ENCODE results near the gene SIRT4.
A peak's percentile ranks its signal among the peaks of the same experiment; 100 is the strongest.

SIRT4 gene

DNA sequence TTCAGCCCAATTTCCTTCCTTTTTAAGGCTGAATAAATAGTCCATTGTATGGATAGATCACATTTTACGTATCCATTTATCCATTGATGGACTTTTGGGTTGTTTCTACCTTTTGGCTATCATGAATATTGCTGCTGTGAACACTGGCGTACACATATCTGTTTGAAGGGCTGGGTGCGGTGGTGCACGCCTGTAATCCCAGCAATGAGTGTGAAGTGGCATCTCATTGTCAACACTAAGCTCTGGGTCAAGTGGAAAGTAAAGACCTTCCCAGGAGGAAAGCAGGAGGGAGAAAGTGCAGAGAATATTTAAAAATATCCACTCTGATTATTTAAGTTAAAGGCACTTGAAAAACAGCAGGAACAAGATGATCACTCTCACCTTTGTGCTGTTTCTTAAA is 37.1 kb downstream of the SIRT4 start:
- no peak for ATAC-seq

DNA sequence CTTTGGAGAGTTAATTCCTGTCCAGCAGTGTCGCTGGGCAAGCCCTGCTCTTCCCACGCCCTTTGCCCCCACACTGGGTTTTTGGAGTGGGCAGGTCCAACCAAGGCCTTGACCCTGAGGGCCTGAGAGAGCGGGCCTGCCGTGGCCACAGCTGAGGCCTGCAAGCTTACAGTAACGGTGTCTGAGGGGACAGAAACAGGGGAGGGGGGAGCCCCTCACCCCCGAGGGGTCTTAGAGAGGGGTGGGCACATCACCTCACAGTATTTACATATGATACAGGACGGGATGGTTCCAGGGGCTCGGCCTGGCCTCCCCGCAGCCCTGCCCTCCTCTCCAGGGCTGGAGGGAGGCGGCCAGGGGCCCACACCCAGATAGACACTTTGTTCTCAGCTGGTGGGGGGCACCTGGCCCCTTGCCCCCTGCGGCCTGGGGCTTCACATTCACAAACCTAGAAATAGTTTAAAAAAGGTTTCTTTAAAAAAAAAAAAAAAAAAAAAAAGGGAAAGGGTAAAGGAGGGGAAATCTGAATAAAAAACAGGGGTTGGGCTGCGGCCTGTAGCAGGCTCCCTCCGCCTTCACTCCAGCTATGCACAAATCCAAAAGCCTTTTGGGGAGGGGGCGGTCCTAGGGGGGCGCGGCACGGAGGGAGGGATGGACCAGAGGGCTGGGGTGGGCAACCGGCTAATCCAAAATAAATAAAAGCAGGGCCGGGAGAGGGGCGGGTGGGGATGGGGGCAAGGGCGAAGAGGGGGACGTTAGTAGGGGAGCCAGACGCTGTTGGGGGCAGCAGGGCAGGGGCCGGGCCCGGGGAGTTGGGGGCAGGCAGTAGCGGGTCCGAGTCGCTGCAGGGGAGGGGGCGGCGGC is 40.3 kb downstream of the SIRT4 start:
- no peak for ATAC-seq

GRCh38 chr12:120343039-120343537 is 41.0 kb downstream of the SIRT4 start:
- no peak for ATAC-seq

GRCh38 chr12:120343692-120344091 is 41.6 kb downstream of the SIRT4 start:
- no peak for ATAC-seq

GRCh38 chr12:120346031-120346430 is 43.9 kb downstream of the SIRT4 start:
- ATAC-seq = no peak

DNA sequence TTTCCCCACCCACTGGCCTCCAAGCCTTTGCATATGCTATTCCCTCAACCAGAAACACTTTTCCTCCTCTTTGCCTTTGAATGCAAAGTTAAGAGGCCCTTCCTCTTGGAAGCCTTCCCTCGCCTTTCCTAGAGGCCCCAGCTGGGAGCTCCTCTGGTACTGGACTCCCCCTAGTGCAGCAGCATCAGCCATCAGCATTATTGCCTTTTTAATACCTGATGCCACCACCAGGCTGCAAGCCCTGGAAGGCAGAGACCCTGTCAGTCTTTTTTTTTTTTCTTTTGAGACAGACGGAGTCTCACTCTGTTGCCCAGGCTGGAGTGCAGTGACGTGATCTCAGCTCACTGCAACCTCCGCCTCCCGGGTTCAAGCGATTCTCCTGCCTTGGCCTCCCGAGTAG is 44.6 kb downstream of the SIRT4 start:
- ATAC-seq = no peak

DNA sequence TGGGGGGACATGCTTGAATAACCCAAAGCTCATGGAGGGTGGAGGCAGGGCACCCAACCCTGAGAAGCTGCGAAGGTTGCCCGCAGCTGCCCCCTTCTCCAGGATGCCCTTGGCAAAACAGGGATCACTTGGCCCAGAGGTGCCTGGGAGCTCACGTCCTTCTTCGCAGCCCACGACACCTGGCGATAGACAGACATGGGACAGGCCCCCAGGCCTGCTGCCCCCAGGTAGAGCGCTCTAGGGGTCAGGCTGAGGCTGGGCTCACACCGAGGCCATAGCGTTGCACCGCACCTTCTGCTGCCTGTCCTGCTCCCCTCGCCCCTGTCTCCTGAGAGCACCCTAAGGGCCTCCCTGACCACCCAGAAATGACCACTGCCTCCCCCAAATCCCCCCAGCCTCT is 45.6 kb downstream of the SIRT4 start:
- no peak for ATAC-seq

DNA sequence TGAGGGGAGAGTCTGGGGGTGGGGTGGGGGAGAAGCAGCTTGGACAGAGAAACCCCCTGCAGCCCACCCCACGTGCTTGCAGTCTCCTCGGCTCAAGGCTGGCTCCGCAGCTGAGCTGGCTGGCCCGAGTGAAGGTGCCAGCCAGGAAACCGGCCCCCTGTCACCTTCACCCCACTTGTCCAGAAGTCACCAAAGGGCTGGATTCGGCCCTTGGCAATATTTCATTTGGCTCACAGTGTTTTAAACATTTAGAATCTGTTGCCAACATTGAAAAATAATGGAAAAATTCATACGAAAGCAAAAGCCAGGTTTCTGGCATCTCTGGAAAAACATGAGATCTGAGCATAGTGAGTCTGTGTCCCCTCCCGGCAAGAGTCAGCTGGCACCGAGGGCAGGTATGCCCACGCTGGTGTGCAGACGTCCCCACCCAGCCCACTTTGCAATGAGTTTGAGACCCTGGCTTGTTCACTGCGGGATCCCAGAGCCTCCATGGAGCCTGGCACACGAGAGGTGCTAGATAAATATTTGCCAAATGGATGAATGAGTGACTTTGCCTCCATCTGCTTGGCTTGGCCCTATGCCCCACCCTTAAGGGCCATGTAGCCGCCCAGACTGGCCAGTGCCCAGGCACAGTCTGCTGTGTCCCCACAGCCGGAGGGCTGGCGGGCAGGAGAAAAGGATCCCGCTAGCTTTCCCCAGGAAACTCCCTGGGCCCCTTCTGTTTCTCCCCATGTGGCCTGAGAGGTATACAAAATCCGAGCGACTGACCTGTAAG is 48.6 kb downstream of the SIRT4 start:
- no peak for ATAC-seq

- ATAC-seq = no peak
These were observed 50.0 kb downstream of the SIRT4 start for GRCh38 chr12:120352117-120352516.

- ATAC-seq = no peak
These were observed 51.0 kb downstream of the SIRT4 start for GRCh38 chr12:120353136-120353535.

DNA sequence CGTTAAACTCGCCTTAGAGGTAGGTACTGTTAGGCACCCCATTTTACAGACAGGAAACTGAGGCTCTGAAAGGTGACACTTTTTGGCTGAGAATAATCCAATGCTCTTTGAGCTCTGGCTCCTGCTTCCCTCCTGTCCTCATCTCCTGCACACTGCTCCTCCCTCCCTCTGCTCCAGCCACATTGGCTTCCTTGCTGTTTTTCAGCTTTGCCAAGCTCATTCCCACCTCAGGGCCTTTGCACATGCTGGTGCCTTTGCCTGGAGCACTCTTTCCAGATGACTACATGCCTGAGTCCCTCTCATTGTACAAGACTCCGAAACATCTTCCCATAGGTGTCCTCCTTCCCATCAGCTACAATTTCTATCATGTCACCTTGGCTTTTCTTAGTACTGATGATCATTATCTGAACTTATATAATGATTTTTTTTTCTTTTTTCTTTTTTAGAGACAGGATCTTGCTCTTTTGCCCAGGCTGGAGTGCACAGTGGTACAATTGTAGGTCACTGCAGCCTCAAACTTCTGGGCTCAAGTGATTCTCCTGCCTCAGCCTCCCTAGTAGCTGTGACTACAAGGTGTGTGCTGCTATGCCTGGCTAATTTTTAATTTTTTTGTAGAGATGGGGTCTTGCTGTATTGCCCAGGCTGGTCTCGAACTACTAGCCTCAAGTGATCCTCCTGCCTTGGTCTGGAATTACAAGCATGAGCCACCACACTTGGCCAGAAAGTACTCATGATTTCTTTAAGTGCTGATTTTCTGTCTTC is 51.6 kb downstream of the SIRT4 start:
- no peak for ATAC-seq

DNA sequence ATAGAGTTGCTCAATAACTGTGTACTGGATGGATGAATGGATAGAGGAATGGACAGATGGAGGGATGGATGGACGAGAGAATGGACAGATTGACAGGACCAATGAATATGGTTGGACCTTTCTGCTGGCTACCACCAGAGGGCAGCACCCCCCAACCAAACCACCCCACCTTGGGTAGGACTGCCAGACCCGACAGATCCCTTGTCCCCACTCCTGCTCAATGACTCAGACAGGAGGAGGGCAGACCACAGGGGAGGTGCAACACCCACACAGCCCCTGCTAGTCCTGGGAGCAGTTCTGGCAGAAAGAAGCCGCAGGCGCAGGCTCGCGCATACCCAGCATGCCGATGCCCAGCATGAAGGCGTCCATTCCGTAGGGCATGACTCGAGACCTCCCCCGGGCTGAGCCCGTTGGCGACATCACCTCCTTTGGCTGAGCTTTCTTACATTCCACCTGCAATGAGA is 54.5 kb downstream of the SIRT4 start:
- ATAC-seq = peak; percentile 89 to 94

- ATAC-seq = no peak
These were observed 55.0 kb downstream of the SIRT4 start for GRCh38 chr12:120357104-120357503.

DNA sequence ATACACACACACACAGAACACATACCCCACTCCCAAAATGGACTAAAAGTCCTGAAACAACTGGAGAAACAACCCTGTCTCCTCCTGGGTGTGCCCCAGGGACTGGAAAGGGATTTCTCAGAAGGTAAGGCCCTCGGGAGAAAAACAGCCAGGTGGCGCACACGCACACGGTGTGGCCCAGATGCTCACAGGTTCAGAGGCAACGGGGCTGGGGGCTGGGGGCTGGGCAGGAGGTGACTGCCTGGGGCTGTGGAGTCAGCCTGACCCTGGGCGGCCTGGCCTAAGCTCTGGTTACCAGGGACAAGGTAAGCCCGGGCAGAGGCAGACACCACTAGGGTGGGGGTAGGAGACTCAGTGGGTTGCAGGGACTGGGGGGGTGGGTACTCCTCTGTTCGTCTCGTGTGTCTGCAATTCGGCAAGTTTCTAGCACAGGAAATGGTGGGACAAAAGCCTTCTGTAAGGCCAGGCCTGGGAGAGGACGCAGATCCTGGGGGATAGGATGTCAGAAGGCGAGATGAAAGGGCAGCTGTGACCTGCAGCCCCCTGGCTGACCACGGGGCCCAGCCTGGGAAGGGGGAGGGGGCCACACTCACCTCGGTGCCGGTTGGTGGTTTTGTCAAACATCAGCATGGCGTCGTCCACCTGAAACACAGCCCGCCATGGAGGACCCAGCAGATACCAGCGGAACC is 56.4 kb downstream of the SIRT4 start:
- no peak for ATAC-seq

- ATAC-seq = no peak
These were observed 57.0 kb downstream of the SIRT4 start for GRCh38 chr12:120359128-120359527.

GRCh38 chr12:120361506-120362208 is 59.5 kb downstream of the SIRT4 start:
- no peak for ATAC-seq

All from activated CD4-positive, CD25-positive, alpha-beta regulatory T cell treated with anti-CD3 and anti-CD28 coated beads, Interleukin-2, amount 50 U/mL, for 24 hours (primary cell).